Uterus (tissue), 4 donors: ENCODE measurements around the gene RAD51AP1. TPM values are rescaled to one million over a fixed set of nuclear protein-coding genes. Genes with fewer than 3 reads are reported as not detected.
"Not testable (repeated sequence)": the region's sequence is repeated elsewhere in the genome, so short reads cannot be mapped to it uniquely, and the experiment has no call there.

Source experiments
- DNase-seq, 2 donors: peaks; one replicate each; pipeline ENCODE4 v3.0.0-alpha.2; 2019 to 2020
- H3K27ac ChIP-seq, 2 donors: fragments of 200-600 bp; sonication (generic); 1 replicate in 1 of 2; 2 replicates in 1 of 2; pipeline ENCODE4 v1.5.1; 2016 to 2018
- H3K27me3 ChIP-seq, 2 donors: fragments of 200-600 bp; sonication (generic); one replicate each; pipeline ENCODE4 v1.5.1; 2018 to 2019; ENCODE audit warnings: control low read depth in 1 of 2
- H3K36me3 ChIP-seq, 2 donors: fragments of 200-600 bp; sonication (generic); one replicate each; pipeline ENCODE4 v1.5.1; 2019; ENCODE audit warnings: control low read depth in 1 of 2
- H3K4me1 ChIP-seq, 2 donors: fragments of 200-600 bp; sonication (generic); one replicate each; pipeline ENCODE4 v1.5.1; 2018 to 2019; ENCODE audit warnings: control low read depth in 1 of 2
- H3K4me3 ChIP-seq, 2 donors: fragments of 200-600 bp; sonication (generic); 1 replicate in 1 of 2; 2 replicates in 1 of 2; pipeline ENCODE4 v1.5.1; 2018 to 2019; ENCODE audit warnings: mild to moderate bottlenecking in 1 of 2
- H3K9me3 ChIP-seq, 2 donors: fragments of 200-600 bp; sonication (generic); one replicate each; pipeline ENCODE4 v1.5.1; 2019; ENCODE audit warnings: control low read depth in 1 of 2
- POLR2A ChIP-seq, 2 donors: fragments of 450-650 bp; IDR thresholded peaks; one replicate each; pipeline ENCODE4 v1.6.1; 2016; ENCODE audit warnings: antibody characterized with exemption in 2 of 2, mild to moderate bottlenecking in 1 of 2, moderate library complexity in 1 of 2
- intact Hi-C: fragments of 100-400 bp; cut with DNase I; formaldehyde crosslinking; loops from one replicate; pipeline ENCODE4 v1.15.1; 2023; ENCODE audit warnings: low total_unique reads
- total RNA-seq, 4 donors: library from RNA; depleted of rRNA in 3 of 4; stranded (reverse); fragments of >200 nt in 3 of 4; gene quantifications; one replicate each; pipeline versions ENCODE4 v1.1.0 to v1.2.4, GENCODE V29; 2014 to 2023
- TF ChIP-seq, protein P1 (sequence below), 4 experiments: fragments of 200-600 bp in 2 of 4; fragments of 450-650 bp in 2 of 4; sonication (generic) in 2 of 4; IDR thresholded peaks; one replicate each; pipeline ENCODE4 v1.5.1; 2016 to 2019; ENCODE audit warnings: antibody characterized with exemption in 4 of 4, mild to moderate bottlenecking in 2 of 4, moderate library complexity in 1 of 4
- donor health status: DM: yes; HTN: yes; CAD: no.

The RAD51AP1 gene
- total RNA-seq, 4 donors from 2014 or later: 1.3 to 22.8 TPM; not detected in 2

DNA sequence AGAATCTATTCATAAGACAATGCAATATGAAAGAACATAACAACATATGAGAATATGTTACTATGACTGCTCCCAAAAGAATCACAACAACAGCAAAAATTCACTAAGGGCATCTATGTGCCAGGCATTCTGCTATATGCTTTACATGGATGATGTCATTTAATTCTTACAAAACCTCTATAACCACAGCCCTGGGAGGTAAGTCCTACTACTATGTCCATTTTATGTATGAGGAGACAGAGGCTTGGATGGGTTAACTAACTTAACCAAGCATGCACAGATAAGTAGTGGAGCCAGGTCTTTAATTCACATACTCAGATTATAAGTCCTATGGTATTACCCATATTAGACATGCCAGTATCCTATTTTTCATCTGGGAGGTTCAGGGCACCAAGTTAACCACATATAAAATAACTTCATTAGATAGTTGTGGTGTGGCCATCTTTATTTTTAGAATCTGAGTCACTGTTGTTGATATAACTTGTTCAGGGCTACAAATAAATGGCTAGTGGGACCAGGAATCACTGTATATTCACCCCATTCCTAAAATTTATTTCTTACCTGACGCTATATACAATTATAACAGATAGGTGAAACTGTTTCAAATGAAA, 33.2 kb upstream of the RAD51AP1 start:
- Histone ChIP-seq H3K36me3 (no peaks in the 10 kb centered on the region), H3K27me3 (no peaks in the 10 kb centered on the region), H3K27ac (no peak overlapping the region), H3K4me1 (no peaks in the 10 kb centered on the region), H3K4me3 (no peak overlapping the region), H3K9me3 (no peaks in the 10 kb centered on the region)
- no peak for DNase-seq
- intact Hi-C loops: no loop called here
- TF ChIP-seq, protein P1, sequence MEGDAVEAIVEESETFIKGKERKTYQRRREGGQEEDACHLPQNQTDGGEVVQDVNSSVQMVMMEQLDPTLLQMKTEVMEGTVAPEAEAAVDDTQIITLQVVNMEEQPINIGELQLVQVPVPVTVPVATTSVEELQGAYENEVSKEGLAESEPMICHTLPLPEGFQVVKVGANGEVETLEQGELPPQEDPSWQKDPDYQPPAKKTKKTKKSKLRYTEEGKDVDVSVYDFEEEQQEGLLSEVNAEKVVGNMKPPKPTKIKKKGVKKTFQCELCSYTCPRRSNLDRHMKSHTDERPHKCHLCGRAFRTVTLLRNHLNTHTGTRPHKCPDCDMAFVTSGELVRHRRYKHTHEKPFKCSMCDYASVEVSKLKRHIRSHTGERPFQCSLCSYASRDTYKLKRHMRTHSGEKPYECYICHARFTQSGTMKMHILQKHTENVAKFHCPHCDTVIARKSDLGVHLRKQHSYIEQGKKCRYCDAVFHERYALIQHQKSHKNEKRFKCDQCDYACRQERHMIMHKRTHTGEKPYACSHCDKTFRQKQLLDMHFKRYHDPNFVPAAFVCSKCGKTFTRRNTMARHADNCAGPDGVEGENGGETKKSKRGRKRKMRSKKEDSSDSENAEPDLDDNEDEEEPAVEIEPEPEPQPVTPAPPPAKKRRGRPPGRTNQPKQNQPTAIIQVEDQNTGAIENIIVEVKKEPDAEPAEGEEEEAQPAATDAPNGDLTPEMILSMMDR (IDR thresholded peaks at IDR 0.05): no peak
- TF ChIP-seq POLR2A (IDR thresholded peaks at IDR 0.05): no peak

- H3K36me3 ChIP-seq: no peaks in the 10 kb centered on the region
- TF ChIP-seq, protein P1 (IDR thresholded peaks at IDR 0.05): no peak
- no peak for TF ChIP-seq POLR2A (IDR thresholded peaks at IDR 0.05)
- H3K4me3 ChIP-seq: no peak overlapping the region
- H3K27ac ChIP-seq: no peak overlapping the region
- no peaks in the 10 kb centered on the region for H3K27me3 ChIP-seq
- intact Hi-C loops: no loop called here
- no peaks in the 10 kb centered on the region for H3K4me1 ChIP-seq
- no peak for DNase-seq
- no peaks in the 10 kb centered on the region for H3K9me3 ChIP-seq
These were observed 32.3 kb upstream of the RAD51AP1 start for GRCh38 chr12:4506430-4506829.

GRCh38 chr12:4506870-4507269, 31.8 kb upstream of the RAD51AP1 start:
- DNase-seq: no peak
- H3K9me3 ChIP-seq: no peaks in the 10 kb centered on the region
- no peaks in the 10 kb centered on the region for H3K27me3 ChIP-seq
- no peaks in the 10 kb centered on the region for H3K36me3 ChIP-seq
- TF ChIP-seq, protein P1 (IDR thresholded peaks at IDR 0.05): no peak
- no peak for TF ChIP-seq POLR2A (IDR thresholded peaks at IDR 0.05)
- H3K4me3 ChIP-seq: no peak overlapping the region
- intact Hi-C loops: no loop called here
- no peaks in the 10 kb centered on the region for H3K4me1 ChIP-seq
- no peak overlapping the region for H3K27ac ChIP-seq

GRCh38 chr12:4508503-4508902, 30.2 kb upstream of the RAD51AP1 start:
- H3K27me3 ChIP-seq, intact Hi-C loops, H3K36me3 ChIP-seq, H3K4me1 ChIP-seq, H3K4me3 ChIP-seq, DNase-seq, H3K27ac ChIP-seq, H3K9me3 ChIP-seq: not testable (repeated sequence)

GRCh38 chr12:4509269-4509668, 29.4 kb upstream of the RAD51AP1 start:
- H3K4me1 ChIP-seq, DNase-seq, H3K27me3 ChIP-seq, H3K4me3 ChIP-seq, H3K27ac ChIP-seq, H3K36me3 ChIP-seq, intact Hi-C loops, H3K9me3 ChIP-seq: not testable (repeated sequence)

- Histone ChIP-seq H3K4me1 (no peaks in the 10 kb centered on the region), H3K4me3 (no peak overlapping the region), H3K9me3 (no peaks in the 10 kb centered on the region), H3K36me3 (no peaks in the 10 kb centered on the region), H3K27ac (no peak overlapping the region), H3K27me3 (no peaks in the 10 kb centered on the region)
- TF ChIP-seq, protein P1 (IDR thresholded peaks at IDR 0.05): no peak
- TF ChIP-seq POLR2A (IDR thresholded peaks at IDR 0.05): no peak
- DNase-seq: no peak
- intact Hi-C loops: no loop called here
These were observed 20.5 kb upstream of the RAD51AP1 start for GRCh38 chr12:4518106-4518728.

DNA sequence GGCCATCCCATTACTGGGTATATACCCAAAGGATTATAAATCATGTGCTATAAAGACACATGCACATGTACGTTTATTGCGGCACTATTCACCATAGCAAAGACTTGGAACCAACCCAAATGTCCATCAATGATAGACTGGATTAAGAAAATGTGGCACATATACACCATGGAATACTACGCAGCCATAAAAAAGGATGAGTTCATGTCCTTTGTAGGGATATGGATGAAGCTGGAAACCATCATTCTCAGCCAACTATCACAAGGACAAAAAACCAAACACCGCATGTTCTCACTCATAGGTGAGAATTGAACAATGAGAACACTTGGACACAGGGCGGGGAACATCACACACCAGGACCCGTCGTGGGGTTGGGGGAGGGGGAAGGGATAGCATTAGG, 15.2 kb upstream of the RAD51AP1 start:
- H3K4me1 ChIP-seq, H3K27me3 ChIP-seq, H3K27ac ChIP-seq, DNase-seq, intact Hi-C loops, H3K4me3 ChIP-seq, H3K9me3 ChIP-seq, H3K36me3 ChIP-seq: not testable (repeated sequence)
